Naive thymus-derived CD8-positive, alpha-beta T cell (primary cell): ENCODE measurements around the gene MZT2B. TPM values are rescaled to one million over a fixed set of nuclear protein-coding genes. Genes with fewer than 3 reads are reported as not detected.
"Not testable (repeated sequence)": the region's sequence is repeated elsewhere in the genome, so short reads cannot be mapped to it uniquely, and the experiment has no call there.

Experiments used
- ATAC-seq, 2 donors: fragments of 150-1000 bp; cut with Tn5 transposase in 1 of 2; sonication (Bioruptor Pico), chemical (Tn5 transposase) in 1 of 2; 1 replicate in 1 of 2; 2 replicates in 1 of 2; pipeline ENCODE4 v1.10.0; 2021; ENCODE audit warnings: mild to moderate bottlenecking in 2 of 2, moderate library complexity in 2 of 2
- POLR2A ChIA-PET: fragments of 350-600 bp; sonication (Branson Sonifier 250); formaldehyde crosslinking; loops from one replicate; lab custom pipeline; 2021; ENCODE audit warnings: antibody characterized with exemption; lab: Charles Lee
- DNase-seq, 10 donors: peaks; one replicate each; pipeline versions ENCODE4 v3.0.0 to v3.0.0-alpha.2; 2020 to 2022
- H3K27ac Mint-ChIP-seq, 10 donors: one replicate each; pipeline ENCODE4 v1.8.0; 2020 to 2022; ENCODE audit warnings: mild to moderate bottlenecking in 10 of 10, mixed read lengths in 10 of 10, moderate library complexity in 4 of 10, inconsistent platforms in 1 of 10
- H3K27me3 Mint-ChIP-seq, 5 donors: one replicate each; pipeline ENCODE4 v1.8.0; 2021 to 2022; ENCODE audit warnings: mixed read lengths in 5 of 5
- H3K36me3 Mint-ChIP-seq, 3 donors: one replicate each; pipeline ENCODE4 v1.8.0; 2020 to 2022; ENCODE audit warnings: mixed read lengths in 3 of 3, mild to moderate bottlenecking in 2 of 3, inconsistent platforms in 1 of 3
- H3K4me1 Mint-ChIP-seq, 4 donors: one replicate each; pipeline ENCODE4 v1.8.0; 2021 to 2022; ENCODE audit warnings: mixed read lengths in 4 of 4
- H3K4me3 Mint-ChIP-seq, 10 donors: one replicate each; pipeline ENCODE4 v1.8.0; 2020 to 2022; ENCODE audit warnings: mild to moderate bottlenecking in 10 of 10, mixed read lengths in 10 of 10, moderate library complexity in 6 of 10, inconsistent platforms in 1 of 10
- H3K9me3 Mint-ChIP-seq, 9 donors: one replicate each; pipeline ENCODE4 v1.8.0; 2020 to 2022; ENCODE audit warnings: mixed read lengths in 9 of 9, mild to moderate bottlenecking in 3 of 9, inconsistent platforms in 1 of 9, moderate library complexity in 1 of 9
- polyA plus RNA-seq, 3 donors: library from polyadenylated mRNA; unstranded; fragments of 300-500 nt; fragmentation: Illumina TruSeq; gene quantifications; one replicate each; pipeline ENCODE4 v1.2.3, GENCODE V29; 2021
- total RNA-seq, 8 experiments: library from RNA in 2 of 8; stranded (reverse) in 2 of 8; gene quantifications; one replicate each; pipeline ENCODE4 v1.2.3 and lab custom pipeline; 2021 to 2026

The MZT2B gene
- total and polyA plus RNA-seq, 5 experiments from 2014 or later = 171 to 217 (median 189) TPM

GRCh38 chr2:130165293-130166016 is 16.6 kb upstream of the MZT2B start:
- Mint-ChIP-seq H3K4me1 (peaks cover 0 to 2% (median 0%) of the 10 kb centered on the region in 4 donors), H3K36me3 (peaks cover 0 to 73% (median 10%) of the 10 kb centered on the region in 3 donors), H3K27ac (peak overlapping the region in 1 of 10 donors; percentile 69), H3K9me3 (no peaks in the 10 kb centered on the region), H3K27me3 (no peaks in the 10 kb centered on the region), H3K4me3 (no peak overlapping the region)
- POLR2A ChIA-PET = no interaction called here
- DNase-seq (no peak), ATAC-seq (no peak)

GRCh38 chr2:130166611-130167010 is 15.5 kb upstream of the MZT2B start:
- H3K27ac Mint-ChIP-seq, ATAC-seq, DNase-seq, H3K4me3 Mint-ChIP-seq, POLR2A ChIA-PET, H3K4me1 Mint-ChIP-seq, H3K9me3 Mint-ChIP-seq, H3K27me3 Mint-ChIP-seq: not testable (repeated sequence)
- H3K36me3 Mint-ChIP-seq = peaks cover 0 to 75% (median 13%) of the 10 kb centered on the region in 3 donors

GRCh38 chr2:130169163-130169562 is 12.9 kb upstream of the MZT2B start:
- H3K4me3 Mint-ChIP-seq, POLR2A ChIA-PET, DNase-seq, H3K9me3 Mint-ChIP-seq, H3K27ac Mint-ChIP-seq, H3K4me1 Mint-ChIP-seq, ATAC-seq, H3K27me3 Mint-ChIP-seq: not testable (repeated sequence)
- peaks cover 0 to 86% (median 13%) of the 10 kb centered on the region in 3 donors for H3K36me3 Mint-ChIP-seq

GRCh38 chr2:130169896-130170295 is 12.2 kb upstream of the MZT2B start:
- H3K27me3 Mint-ChIP-seq = no peaks in the 10 kb centered on the region
- ATAC-seq (no peak), DNase-seq (no peak)
- H3K9me3 Mint-ChIP-seq = no peaks in the 10 kb centered on the region
- H3K36me3 Mint-ChIP-seq = peaks cover 0 to 84% (median 13%) of the 10 kb centered on the region in 3 donors
- POLR2A ChIA-PET = interaction anchor here (0.6 kb wide), 1 partner anchor 23 kb away, joined by 3 read pairs; no protein-coding TSS in a partner anchor
- no peak overlapping the region for H3K27ac Mint-ChIP-seq
- H3K4me1 Mint-ChIP-seq = peaks cover 0 to 2% (median 0%) of the 10 kb centered on the region in 4 donors
- H3K4me3 Mint-ChIP-seq = no peak overlapping the region

GRCh38 chr2:130174866-130175265 is 7.2 kb upstream of the MZT2B start:
- H3K4me1 Mint-ChIP-seq = peaks cover 3 to 19% (median 9%) of the 10 kb centered on the region in 4 donors
- H3K4me3 Mint-ChIP-seq, H3K9me3 Mint-ChIP-seq, ATAC-seq, POLR2A ChIA-PET, DNase-seq, H3K27me3 Mint-ChIP-seq, H3K27ac Mint-ChIP-seq: not testable (repeated sequence)
- H3K36me3 Mint-ChIP-seq = peaks cover 0 to 61% (median 6%) of the 10 kb centered on the region in 3 donors

- H3K9me3 Mint-ChIP-seq, DNase-seq, ATAC-seq, H3K27me3 Mint-ChIP-seq: not testable (repeated sequence)
- Mint-ChIP-seq H3K4me3 (peak overlapping the region; percentile 87 to 95 (median 91)), H3K4me1 (peaks cover 5 to 43% (median 33%) of the 10 kb centered on the region in 4 donors), H3K36me3 (peaks cover 0 to 15% (median 0%) of the 10 kb centered on the region in 3 donors), H3K27ac (peak overlapping the region; percentile 85 to 99 (median 96))
- POLR2A ChIA-PET = interaction anchor here (1.0 to 3.1 kb wide), 5 partner anchors 30 to 192 kb away, joined by 4 to 60 read pairs (median 5); partner anchors contain the start of gene IMP4
Measured at GRCh38 chr2:130180404-130181324, 1.4 kb upstream of the MZT2B start.

- POLR2A ChIA-PET = interaction anchor here (0.7 to 3.1 kb wide), 6 partner anchors 36 to 192 kb away, joined by 3 to 60 read pairs (median 4); partner anchors contain the start of genes CCDC74B and IMP4
- Mint-ChIP-seq H3K27me3 (no peaks in the 10 kb centered on the region), H3K4me1 (peaks cover 5 to 43% (median 35%) of the 10 kb centered on the region in 4 donors), H3K4me3 (peak within 1 kb of the TSS; percentile 87 to 95 (median 91)), H3K27ac (peak within 1 kb of the TSS; percentile 85 to 99 (median 96)), H3K9me3 (no peaks in the 10 kb centered on the region), H3K36me3 (peaks cover 0 to 11% (median 0%) of the 10 kb centered on the region in 3 donors)
- DNase-seq = peak; percentile 95 to 99 (median 98)
- peak; percentile 76 to 77 for ATAC-seq
Measured at GRCh38 chr2:130181325-130181879, 660 bp upstream of the MZT2B start, which contains the start of gene SMPD4. Gene SMPD4, minus strand, starts transcription at chr2:130181602. Its CDS starts 5,010 bp downstream, at chr2:130176592.

- ATAC-seq = not testable (repeated sequence)
Measured at GRCh38 chr2:130182826-130183511, 907 bp downstream of the MZT2B start.

GRCh38 chr2:130183512-130184373 is 1.7 kb downstream of the MZT2B start:
- POLR2A ChIA-PET = no interaction called here
- Mint-ChIP-seq H3K4me1 (peaks cover 3 to 35% (median 30%) of the 10 kb centered on the region in 4 donors), H3K27me3 (no peaks in the 10 kb centered on the region), H3K9me3 (no peaks in the 10 kb centered on the region), H3K36me3 (peaks cover 0 to 5% (median 0%) of the 10 kb centered on the region in 3 donors), H3K27ac (peak overlapping the region in 9 of 10 donors; percentile 41 to 87 (median 80)), H3K4me3 (peak overlapping the region; percentile 47 to 84 (median 76))
- DNase-seq (no peak), ATAC-seq (no peak)

More at GRCh38 chr2:130182826-130183511, 907 bp downstream of the MZT2B start:
- Mint-ChIP-seq H3K4me1 (peaks cover 3 to 38% (median 33%) of the 10 kb centered on the region in 4 donors), H3K27ac (peak overlapping the region; percentile 41 to 87 (median 80)), H3K4me3 (peak overlapping the region; percentile 64 to 88 (median 78))
- not testable (repeated sequence) for H3K27me3 Mint-ChIP-seq, H3K36me3 Mint-ChIP-seq, H3K9me3 Mint-ChIP-seq
- POLR2A ChIA-PET = interaction anchor here (1.8 to 3.1 kb wide), 2 partner anchors 149 to 159 kb away, joined by 7 to 60 read pairs; partner anchors contain the start of gene IMP4
- peak in 1 of 10 donors; percentile 13 for DNase-seq

- H3K4me3 Mint-ChIP-seq = peak overlapping the region in 1 of 10 donors; percentile 63
- H3K27me3 Mint-ChIP-seq = no peaks in the 10 kb centered on the region
- peaks cover 3 to 30% (median 27%) of the 10 kb centered on the region in 4 donors for H3K4me1 Mint-ChIP-seq
- H3K27ac Mint-ChIP-seq = peak overlapping the region in 5 of 10 donors; percentile 40 to 86 (median 67)
- ATAC-seq = no peak
- H3K36me3 Mint-ChIP-seq = peaks cover 0 to 2% (median 0%) of the 10 kb centered on the region in 3 donors
- POLR2A ChIA-PET = interaction anchor here (0.7 kb wide), 1 partner anchor 1304 kb away, joined by 8 read pairs; no protein-coding TSS in a partner anchor
- no peak for DNase-seq
- no peaks in the 10 kb centered on the region for H3K9me3 Mint-ChIP-seq
Measured at GRCh38 chr2:130185436-130185835, 3.4 kb downstream of the MZT2B start.
